DND-41 (cell line): Measurements from ENCODE around the gene TRERF1.

ENCODE experiments used
- CTCF ChIP-seq: IDR thresholded peaks from 2 replicates; pipeline ENCODE4 v1.5.1; 2012; ENCODE audit warnings: borderline replicate concordance, low read length, moderate library complexity, mild to moderate bottlenecking; ENCODE audit not compliant: poor library complexity, severe bottlenecking; ENCODE audit errors: extremely low read depth
- EZH2 ChIP-seq: IDR thresholded peaks from 3 replicates; pipeline ENCODE4 v1.6.1; 2012; ENCODE audit warnings: borderline replicate concordance, low read depth, mild to moderate bottlenecking, moderate library complexity, low read length, inconsistent platforms; ENCODE audit not compliant: severe bottlenecking

GRCh38 chr6:42259841-42260395 lies 191.8 kb downstream of the TRERF1 start:
- TF ChIP-seq CTCF (no peak), EZH2 (no peak)
